ENCODE results near the gene RBBP8.

GRCh38 chr18:23054553-23054952 lies 121.4 kb downstream of the RBBP8 start:
- no peak for TF ChIP-seq CTCF (IDR thresholded peaks at IDR 0.05)
- TF ChIP-seq HMGXB4 (CRISPR knock-in tag; IDR thresholded peaks at IDR 0.05), result no peak
- no peak for TF ChIP-seq ZNF138 (CRISPR knock-in tag; conservative IDR thresholded peaks at IDR 0.05)
- TF ChIP-seq ATF1 (CRISPR knock-in tag; IDR thresholded peaks at IDR 0.05), result no peak
- TF ChIP-seq, protein P1, sequence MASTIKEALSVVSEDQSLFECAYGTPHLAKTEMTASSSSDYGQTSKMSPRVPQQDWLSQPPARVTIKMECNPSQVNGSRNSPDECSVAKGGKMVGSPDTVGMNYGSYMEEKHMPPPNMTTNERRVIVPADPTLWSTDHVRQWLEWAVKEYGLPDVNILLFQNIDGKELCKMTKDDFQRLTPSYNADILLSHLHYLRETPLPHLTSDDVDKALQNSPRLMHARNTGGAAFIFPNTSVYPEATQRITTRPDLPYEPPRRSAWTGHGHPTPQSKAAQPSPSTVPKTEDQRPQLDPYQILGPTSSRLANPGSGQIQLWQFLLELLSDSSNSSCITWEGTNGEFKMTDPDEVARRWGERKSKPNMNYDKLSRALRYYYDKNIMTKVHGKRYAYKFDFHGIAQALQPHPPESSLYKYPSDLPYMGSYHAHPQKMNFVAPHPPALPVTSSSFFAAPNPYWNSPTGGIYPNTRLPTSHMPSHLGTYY (CRISPR knock-in tag; IDR thresholded peaks at IDR 0.05), result no peak
- TF ChIP-seq SP1 (CRISPR knock-in tag; conservative IDR thresholded peaks at IDR 0.05), result no peak
- TF ChIP-seq, protein P2, sequence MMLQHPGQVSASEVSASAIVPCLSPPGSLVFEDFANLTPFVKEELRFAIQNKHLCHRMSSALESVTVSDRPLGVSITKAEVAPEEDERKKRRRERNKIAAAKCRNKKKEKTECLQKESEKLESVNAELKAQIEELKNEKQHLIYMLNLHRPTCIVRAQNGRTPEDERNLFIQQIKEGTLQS (CRISPR knock-in tag; conservative IDR thresholded peaks at IDR 0.05), result no peak
- no peak for TF ChIP-seq ZNF232 (CRISPR knock-in tag; IDR thresholded peaks at IDR 0.05)
- no peak for TF ChIP-seq E2F5 (CRISPR knock-in tag; IDR thresholded peaks at IDR 0.05)
- no peak for TF ChIP-seq ZNF423 (CRISPR knock-in tag; IDR thresholded peaks at IDR 0.05)
- no peak for TF ChIP-seq ZNF512 (CRISPR knock-in tag; IDR thresholded peaks at IDR 0.05; ENCODE audit: borderline replicate concordance)
- TF ChIP-seq ESRRA (CRISPR knock-in tag; IDR thresholded peaks at IDR 0.05; ENCODE audit: borderline replicate concordance), result no peak
